Uterus (tissue), 2 donors: ENCODE results near the gene USP12.

Source experiments
- CTCF ChIP-seq, 4 experiments: fragments of 200-600 bp in 2 of 4; fragments of 450-650 bp in 2 of 4; sonication (generic) in 2 of 4; IDR thresholded peaks; one replicate each; pipeline ENCODE4 v1.5.1; 2016 to 2019; ENCODE audit warnings: antibody characterized with exemption in 4 of 4, mild to moderate bottlenecking in 2 of 4, moderate library complexity in 1 of 4
- POLR2A ChIP-seq, 2 donors: fragments of 450-650 bp; IDR thresholded peaks; one replicate each; pipeline ENCODE4 v1.6.1; 2016; ENCODE audit warnings: antibody characterized with exemption in 2 of 2, mild to moderate bottlenecking in 1 of 2, moderate library complexity in 1 of 2

DNA sequence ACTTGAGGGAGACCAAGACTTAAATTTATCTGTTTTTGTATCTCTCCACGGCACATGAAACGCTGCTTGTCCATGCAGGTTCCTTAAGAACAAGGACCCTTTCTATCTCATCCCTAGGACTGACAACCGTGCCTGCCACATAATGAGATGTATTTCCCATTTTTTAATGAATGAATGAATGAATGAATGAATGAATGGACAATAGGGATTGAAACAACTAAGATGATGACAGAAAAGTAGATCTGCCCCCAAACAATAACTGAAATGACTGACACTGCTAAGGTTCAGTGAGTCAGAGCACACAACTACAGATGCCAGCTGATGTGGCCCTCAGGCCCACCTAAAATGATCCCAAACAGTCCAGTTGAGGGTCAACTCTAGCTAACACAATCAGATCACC lies 69.8 kb downstream of the USP12 start:
- no peak for TF ChIP-seq CTCF (IDR thresholded peaks at IDR 0.05)
- no peak for TF ChIP-seq POLR2A (IDR thresholded peaks at IDR 0.05)
